Adrenal gland (tissue), 12 donors: Measurements from ENCODE around the gene CYB561D2. TPM values are rescaled to one million over a fixed set of nuclear protein-coding genes. Genes with fewer than 3 reads are reported as not detected.
A peak's percentile ranks its signal among the peaks of the same experiment; 100 is the strongest.

Source experiments
- DNase-seq, 7 donors: peaks; one replicate each; pipeline ENCODE4 v3.0.0-alpha.2; 2019 to 2020
- H3K27ac ChIP-seq, 5 donors: fragments of 200-600 bp; sonication (generic) in 4 of 5; 1 replicate in 3 of 5; 2 replicates in 2 of 5; pipeline versions ENCODE4 v1.5.1 to v1.8.0; 2016 to 2020; ENCODE audit warnings: mild to moderate bottlenecking in 1 of 5
- H3K27me3 ChIP-seq: fragments of 200-600 bp; 2 replicates; pipeline ENCODE4 v1.8.0; 2021
- H3K36me3 ChIP-seq, 2 donors: fragments of 200-600 bp; replicated peaks in 1 of 2; 1 replicate in 1 of 2; 2 replicates in 1 of 2; pipeline versions ENCODE4 v1.5.1 to v1.8.0; 2018 to 2022
- H3K4me1 ChIP-seq, 2 donors: fragments of 200-600 bp; replicated peaks in 1 of 2; 1 replicate in 1 of 2; 2 replicates in 1 of 2; pipeline versions ENCODE4 v1.5.1 to v1.8.0; 2018 to 2021
- H3K4me3 ChIP-seq, 4 donors: fragments of 200-600 bp; sonication (generic) in 3 of 4; one replicate each; pipeline ENCODE4 v1.5.1; 2016 to 2018
- H3K9me3 ChIP-seq, 3 donors: fragments of 200-600 bp; sonication (generic) in 1 of 3; replicated peaks in 1 of 3; 1 replicate in 2 of 3; 2 replicates in 1 of 3; pipeline versions ENCODE4 v1.5.1 to v1.8.0; 2016 to 2021
- CTCF ChIP-seq, 6 experiments: fragments of 450-650 bp in 4 of 6; fragments of 200-600 bp in 2 of 6; sonication (generic) in 1 of 6; IDR thresholded peaks; 1 replicate in 5 of 6; 2 replicates in 1 of 6; pipeline versions ENCODE4 v1.5.1 to v1.8.0; 2016 to 2021; ENCODE audit warnings: antibody characterized with exemption in 6 of 6, mild to moderate bottlenecking in 2 of 6, moderate library complexity in 1 of 6
- POLR2A ChIP-seq, 2 donors: fragments of 450-650 bp; IDR thresholded peaks; one replicate each; pipeline ENCODE4 v1.6.1; 2017; ENCODE audit warnings: antibody characterized with exemption in 2 of 2, mild to moderate bottlenecking in 2 of 2, moderate library complexity in 1 of 2
- whole genome bisulfite sequencing, 4 donors: extraction: QIAGEN DNeasy Blood & Tissue Kit in 2 of 4; methylation state at CpG; one replicate each; pipeline versions ENCODE4 v1.1.5 to v1.1.7; 2013 to 2017; 5-methylcytosine and 5-hydroxymethylcytosine counted together
- intact Hi-C, 2 donors: fragments of 100-400 bp; cut with DNase I; formaldehyde crosslinking; loops; one replicate each; pipeline versions ENCODE4 v1.14.1 to v1.15.0; 2022 to 2023
- polyA plus RNA-seq, 3 donors: library from polyadenylated mRNA; stranded (reverse); fragments of 200-250 nt in 2 of 3; fragments of 350-450 nt in 1 of 3; fragmentation: Illumina TruSeq in 1 of 3; extraction: RNeasy Lipid Tissue Mini Kit (QIAGEN cat#74804) in 1 of 3; gene quantifications; one replicate each; pipeline ENCODE4 v1.2.3, GENCODE V29; 2013 to 2014
- total RNA-seq, 9 donors: library from RNA; depleted of rRNA in 4 of 9; stranded (reverse); fragments of >200 nt in 4 of 9; fragments of 120-200 nt in 1 of 9; fragmentation: NEBNext Ultra II Directional in 1 of 9; extraction: Animal tissue kit (Norgen Biotek cat#: 25700) in 1 of 9; gene quantifications; one replicate each; pipeline versions ENCODE4 v1.1.0 to v1.2.4, GENCODE V29; 2013 to 2023
- donor health status: healthy with polysubstance abuse.
- donor health status: Bipolar disorder and iron deficiency.
- donor health status: DM: yes; HTN: yes; CAD: no.
- donor health status: DM: no; HTN: no; CAD: no.
- donor health status: DM: no; HTN: no; CAD: no.
- donor health status: DM: yes; HTN: yes; CAD: no.

CYB561D2 gene
- total and polyA plus RNA-seq, 12 donors, result 13.7 to 39.9 (median 27.1) TPM

GRCh38 chr3:50325497-50326181 lies 25.0 kb upstream of the CYB561D2 start:
- no peaks in the 10 kb centered on the region for H3K9me3 ChIP-seq
- DNase-seq, result no peak
- no peaks in the 10 kb centered on the region for H3K27me3 ChIP-seq
- intact Hi-C loops, result no loop called here
- no peak overlapping the region for H3K4me3 ChIP-seq
- H3K27ac ChIP-seq, result peak overlapping the region in 1 of 5 donors; percentile 98
- peaks cover 21 to 48% of the 10 kb centered on the region in 2 donors for H3K4me1 ChIP-seq
- 73 to 82% (median 78%) methylated on average over 11 of the region's 11 CpGs for WGBS, 4 donors
- no peak for TF ChIP-seq POLR2A (IDR thresholded peaks at IDR 0.05)
- no peak for TF ChIP-seq CTCF (IDR thresholded peaks at IDR 0.05)
- H3K36me3 ChIP-seq, result peaks cover 0 to 27% of the 10 kb centered on the region in 2 donors

- H3K4me1 ChIP-seq, result peaks cover 20 to 48% of the 10 kb centered on the region in 2 donors
- no peak for DNase-seq
- no peak overlapping the region for H3K27ac ChIP-seq
- H3K4me3 ChIP-seq, result no peak overlapping the region
- no peaks in the 10 kb centered on the region for H3K27me3 ChIP-seq
- WGBS, 4 donors, result 84 to 90% (median 85%) methylated on average over 8 of the region's 8 CpGs
- peaks cover 0 to 33% of the 10 kb centered on the region in 2 donors for H3K36me3 ChIP-seq
- no peaks in the 10 kb centered on the region for H3K9me3 ChIP-seq
- intact Hi-C loops, result no loop called here
- TF ChIP-seq POLR2A (IDR thresholded peaks at IDR 0.05), result no peak
- TF ChIP-seq CTCF (IDR thresholded peaks at IDR 0.05), result no peak
Measured at GRCh38 chr3:50326182-50326541, 24.5 kb upstream of the CYB561D2 start.

GRCh38 chr3:50327129-50327528 lies 23.5 kb upstream of the CYB561D2 start:
- H3K27ac ChIP-seq, result peak overlapping the region in 1 of 5 donors; percentile 11
- H3K27me3 ChIP-seq, result no peaks in the 10 kb centered on the region
- WGBS, 4 donors, result 59 to 75% (median 70%) methylated on average over 4 of the region's 4 CpGs
- intact Hi-C loops, result no loop called here
- H3K4me3 ChIP-seq, result peak overlapping the region in 2 of 4 donors; percentile 63 to 83
- no peaks in the 10 kb centered on the region for H3K9me3 ChIP-seq
- H3K4me1 ChIP-seq, result peaks cover 16 to 43% of the 10 kb centered on the region in 2 donors
- TF ChIP-seq CTCF (IDR thresholded peaks at IDR 0.05) (no peak), POLR2A (IDR thresholded peaks at IDR 0.05) (no peak)
- H3K36me3 ChIP-seq, result peaks cover 0 to 42% of the 10 kb centered on the region in 2 donors
- DNase-seq, result peak in 1 of 7 donors; percentile 56

GRCh38 chr3:50327943-50328691 lies 22.5 kb upstream of the CYB561D2 start, which contains the start of gene TUSC2:
TSS of gene TUSC2 (minus strand) at chr3:50328223. CDS start at chr3:50328099, 124 bp downstream.
- TF ChIP-seq CTCF (IDR thresholded peaks at IDR 0.05) (no peak), POLR2A (IDR thresholded peaks at IDR 0.05) (peak; percentile 53 to 68)
- WGBS, 4 donors, result 2 to 4% (median 3%) methylated on average over 21 to 55 of the region's 55 CpGs
- peak; percentile 96 to 99 (median 98) for DNase-seq
- Histone ChIP-seq H3K4me3 (peak within 1 kb of the TSS; percentile 63 to 92 (median 83)), H3K27me3 (no peaks in the 10 kb centered on the region), H3K36me3 (peaks cover 0 to 46% of the 10 kb centered on the region in 2 donors), H3K9me3 (no peaks in the 10 kb centered on the region), H3K27ac (peak within 1 kb of the TSS; percentile 30 to 85 (median 63)), H3K4me1 (peaks cover 12 to 36% of the 10 kb centered on the region in 2 donors)
- intact Hi-C loops, result no loop called here
